Measurements from ENCODE around the gene GRID1. TPM values are rescaled to one million over a fixed set of nuclear protein-coding genes. Genes with fewer than 3 reads are reported as not detected.

The GRID1 gene
- polyA plus RNA-seq, 1 of the 3 experiments (the other 2 are of a cell fraction) = 0.13 TPM

DNA sequence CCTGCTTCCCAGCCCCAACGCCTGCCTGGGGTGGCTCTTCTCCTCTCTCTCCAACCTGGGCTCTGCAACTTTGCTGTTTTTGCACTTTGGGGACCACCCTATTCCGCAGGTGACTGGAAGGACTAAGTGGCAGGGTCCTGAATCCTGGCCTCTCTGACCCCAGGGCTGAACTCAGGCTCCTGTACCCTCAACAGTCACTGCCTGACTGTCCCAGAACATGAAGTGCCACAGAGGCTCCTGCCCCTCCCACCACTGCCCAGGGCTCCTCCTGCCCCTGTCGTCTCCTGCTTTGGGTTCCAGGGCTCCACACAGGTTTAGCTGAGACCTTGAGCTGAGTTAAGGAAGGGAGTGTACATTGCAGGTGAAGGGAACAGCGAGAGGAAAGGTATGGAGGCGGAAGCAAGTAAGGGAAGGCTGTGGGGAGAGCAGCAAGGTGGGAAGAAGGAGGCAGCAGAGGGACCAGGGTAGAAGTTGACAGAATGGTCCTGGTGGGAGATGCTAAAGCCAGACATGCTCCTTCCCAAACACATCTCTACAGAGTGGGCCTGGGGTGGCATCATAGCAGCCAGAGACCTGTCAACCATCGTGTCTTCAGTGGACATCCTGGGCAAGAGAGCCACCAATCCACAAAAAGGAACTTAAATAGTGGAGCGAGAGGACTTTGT lies 5.7 kb upstream of the GRID1 start (continued):
- TF ChIP-seq GATA2 (CRISPR knock-in tag; IDR thresholded peaks at IDR 0.05) = no peak
- TF ChIP-seq NRF1 (IDR thresholded peaks at IDR 0.05; ENCODE audit: low read depth, low read length) = no peak
- no peak for TF ChIP-seq FOSL2 (IDR thresholded peaks at IDR 0.05; ENCODE audit: borderline replicate concordance, low read depth)
- TF ChIP-seq, protein P1, sequence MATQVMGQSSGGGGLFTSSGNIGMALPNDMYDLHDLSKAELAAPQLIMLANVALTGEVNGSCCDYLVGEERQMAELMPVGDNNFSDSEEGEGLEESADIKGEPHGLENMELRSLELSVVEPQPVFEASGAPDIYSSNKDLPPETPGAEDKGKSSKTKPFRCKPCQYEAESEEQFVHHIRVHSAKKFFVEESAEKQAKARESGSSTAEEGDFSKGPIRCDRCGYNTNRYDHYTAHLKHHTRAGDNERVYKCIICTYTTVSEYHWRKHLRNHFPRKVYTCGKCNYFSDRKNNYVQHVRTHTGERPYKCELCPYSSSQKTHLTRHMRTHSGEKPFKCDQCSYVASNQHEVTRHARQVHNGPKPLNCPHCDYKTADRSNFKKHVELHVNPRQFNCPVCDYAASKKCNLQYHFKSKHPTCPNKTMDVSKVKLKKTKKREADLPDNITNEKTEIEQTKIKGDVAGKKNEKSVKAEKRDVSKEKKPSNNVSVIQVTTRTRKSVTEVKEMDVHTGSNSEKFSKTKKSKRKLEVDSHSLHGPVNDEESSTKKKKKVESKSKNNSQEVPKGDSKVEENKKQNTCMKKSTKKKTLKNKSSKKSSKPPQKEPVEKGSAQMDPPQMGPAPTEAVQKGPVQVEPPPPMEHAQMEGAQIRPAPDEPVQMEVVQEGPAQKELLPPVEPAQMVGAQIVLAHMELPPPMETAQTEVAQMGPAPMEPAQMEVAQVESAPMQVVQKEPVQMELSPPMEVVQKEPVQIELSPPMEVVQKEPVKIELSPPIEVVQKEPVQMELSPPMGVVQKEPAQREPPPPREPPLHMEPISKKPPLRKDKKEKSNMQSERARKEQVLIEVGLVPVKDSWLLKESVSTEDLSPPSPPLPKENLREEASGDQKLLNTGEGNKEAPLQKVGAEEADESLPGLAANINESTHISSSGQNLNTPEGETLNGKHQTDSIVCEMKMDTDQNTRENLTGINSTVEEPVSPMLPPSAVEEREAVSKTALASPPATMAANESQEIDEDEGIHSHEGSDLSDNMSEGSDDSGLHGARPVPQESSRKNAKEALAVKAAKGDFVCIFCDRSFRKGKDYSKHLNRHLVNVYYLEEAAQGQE (IDR thresholded peaks at IDR 0.05; ENCODE audit: low read depth, low read length) = no peak
- no peak for TF ChIP-seq FOXJ3 (CRISPR knock-in tag; IDR thresholded peaks at IDR 0.05)
- TF ChIP-seq ELF1 (IDR thresholded peaks at IDR 0.05) = no peak
- TF ChIP-seq GABPA (IDR thresholded peaks at IDR 0.05; ENCODE audit: low read depth) = no peak

DNA sequence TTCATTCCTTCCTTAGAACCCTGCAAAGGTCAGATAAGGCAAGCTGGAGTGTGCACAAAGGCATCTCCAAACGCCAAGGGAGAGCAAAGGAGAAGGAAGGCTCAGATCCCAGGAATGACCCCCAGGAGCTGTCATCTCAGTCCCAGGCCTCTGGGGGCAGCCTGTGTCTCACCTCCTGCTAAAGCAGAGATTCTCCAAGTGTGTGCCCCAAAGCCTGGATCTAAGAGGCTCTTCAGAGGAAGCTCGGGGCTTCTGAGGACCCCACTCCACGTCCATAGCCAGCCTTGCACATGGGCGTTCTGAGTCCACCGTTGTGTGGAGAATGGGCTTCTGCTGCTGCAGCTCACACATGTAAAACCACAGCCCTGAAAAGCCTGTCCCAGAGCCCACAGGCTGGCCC lies 5.1 kb upstream of the GRID1 start:
- DNase-seq = no peak
- no peak overlapping the region for H3K27ac ChIP-seq (ENCODE audit: low read depth in 2 of 2, low read length in 1 of 2)
- H4K20me1 ChIP-seq (ENCODE audit: insufficient read depth) = no peaks in the 10 kb centered on the region
- H3F3A ChIP-seq (replicated peaks; ENCODE audit: insufficient read depth) = no peaks in the 10 kb centered on the region
- no peaks in the 10 kb centered on the region for H3K36me3 ChIP-seq (replicated peaks in 1 of 2; ENCODE audit: control insufficient read depth in 1 of 2, insufficient read depth in 2 of 2, low read length in 1 of 2)
- no peaks in the 10 kb centered on the region for H3K9me2 ChIP-seq
- no peaks in the 10 kb centered on the region for H3K9me3 ChIP-seq
- H2AFZ ChIP-seq (ENCODE audit: low read depth) = no peak overlapping the region
- TF ChIP-seq SMC3 (IDR thresholded peaks at IDR 0.05; ENCODE audit: low read depth, low read length) (no peak), POLR2AphosphoS5 (IDR thresholded peaks at IDR 0.05; ENCODE audit: low read depth, low read length) (no peak), TEAD4 (IDR thresholded peaks at IDR 0.05; ENCODE audit: borderline replicate concordance, insufficient read depth) (no peak), MEF2A (IDR thresholded peaks at IDR 0.05; ENCODE audit: borderline replicate concordance, low read depth) (no peak), EZH2phosphoT487 (IDR thresholded peaks at IDR 0.05; ENCODE audit: borderline replicate concordance, low read depth) (no peak), FOXJ3 (CRISPR knock-in tag; IDR thresholded peaks at IDR 0.05) (no peak), RXRA (IDR thresholded peaks at IDR 0.05; ENCODE audit: borderline replicate concordance, low read depth) (no peak), JUND (IDR thresholded peaks at IDR 0.05) (no peak), TAF1 (IDR thresholded peaks at IDR 0.05; ENCODE audit: borderline replicate concordance, low read depth, low read length) (no peak), GABPA (IDR thresholded peaks at IDR 0.05; ENCODE audit: low read depth) (no peak), GATA2 (CRISPR knock-in tag; IDR thresholded peaks at IDR 0.05) (no peak), FOXM1 (IDR thresholded peaks at IDR 0.05; ENCODE audit: low read depth) (no peak), RFX5 (IDR thresholded peaks at IDR 0.05; ENCODE audit: low read length) (no peak)
- TF ChIP-seq, protein P1 (IDR thresholded peaks at IDR 0.05; ENCODE audit: low read depth, low read length) = no peak
- TF ChIP-seq, protein P2, sequence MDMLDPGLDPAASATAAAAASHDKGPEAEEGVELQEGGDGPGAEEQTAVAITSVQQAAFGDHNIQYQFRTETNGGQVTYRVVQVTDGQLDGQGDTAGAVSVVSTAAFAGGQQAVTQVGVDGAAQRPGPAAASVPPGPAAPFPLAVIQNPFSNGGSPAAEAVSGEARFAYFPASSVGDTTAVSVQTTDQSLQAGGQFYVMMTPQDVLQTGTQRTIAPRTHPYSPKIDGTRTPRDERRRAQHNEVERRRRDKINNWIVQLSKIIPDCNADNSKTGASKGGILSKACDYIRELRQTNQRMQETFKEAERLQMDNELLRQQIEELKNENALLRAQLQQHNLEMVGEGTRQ (IDR thresholded peaks at IDR 0.05; ENCODE audit: borderline replicate concordance, low read depth, low read length) = no peak
- TF ChIP-seq, protein P3, sequence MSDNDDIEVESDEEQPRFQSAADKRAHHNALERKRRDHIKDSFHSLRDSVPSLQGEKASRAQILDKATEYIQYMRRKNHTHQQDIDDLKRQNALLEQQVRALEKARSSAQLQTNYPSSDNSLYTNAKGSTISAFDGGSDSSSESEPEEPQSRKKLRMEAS (IDR thresholded peaks at IDR 0.05; ENCODE audit: low read depth) = no peak
- no peaks in the 10 kb centered on the region for H3K79me2 ChIP-seq (ENCODE audit: insufficient read depth)
- 20% methylated on average over 3 of the region's 5 CpGs for WGBS (ENCODE audit: low lambda C conversion rate)
- H3K4me3 ChIP-seq (ENCODE audit: low read depth in 2 of 2, low read length in 1 of 2) = no peak overlapping the region
- no peak overlapping the region for H3K4me2 ChIP-seq
- ChIA-PET POLR2A (no interaction called here), CTCF (interaction anchor here (0.7 to 4.4 kb wide), 9 partner anchors 22 to 1589 kb away, joined by 3 to 25 read pairs (median 3); no protein-coding TSS in a partner anchor)
- H3K27me3 ChIP-seq (ENCODE audit: insufficient read depth) = peaks cover 32% of the 10 kb centered on the region
- H3K9ac ChIP-seq = no peak overlapping the region
- peaks cover 0 to 3% of the 10 kb centered on the region in 2 experiments; a peak in 1 of 4 replicates for H3K4me1 ChIP-seq (ENCODE audit: control insufficient read depth in 1 of 2, insufficient read depth in 2 of 2, low read depth in 1 of 2, low read length in 1 of 2)
